Measurements from ENCODE around the gene SLC4A8.

SLC4A8 gene

GRCh38 chr12:51395283-51396230 lies 29.1 kb upstream of the SLC4A8 start:
- DNase-seq, result no peak

- DNase-seq, result no peak
Measured at GRCh38 chr12:51397670-51398069, 27.0 kb upstream of the SLC4A8 start.

GRCh38 chr12:51399891-51400290 lies 24.7 kb upstream of the SLC4A8 start:
- DNase-seq, result no peak

- no peak for DNase-seq
Measured at GRCh38 chr12:51401020-51401419, 23.6 kb upstream of the SLC4A8 start.

DNA sequence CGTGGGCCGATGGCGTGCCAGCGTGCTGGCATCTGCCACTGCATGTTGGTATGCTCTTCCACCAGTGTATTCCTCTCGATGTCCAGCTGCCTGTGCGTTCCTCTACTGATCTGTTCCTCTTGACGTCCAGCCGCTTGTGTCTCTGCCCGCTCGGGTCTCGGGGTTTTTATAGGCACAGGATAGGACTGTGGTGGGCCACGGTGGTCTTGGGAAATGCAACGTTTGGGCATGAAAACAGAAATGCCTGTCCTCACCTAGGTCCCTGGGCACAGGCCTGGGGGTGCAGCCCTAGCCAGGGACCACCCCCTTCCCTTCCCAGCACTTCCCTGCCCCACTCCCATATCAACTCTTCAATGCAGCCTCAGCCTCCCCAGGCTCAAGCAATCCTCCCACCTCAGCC lies 23.1 kb upstream of the SLC4A8 start:
- DNase-seq, result no peak

- no peak for DNase-seq
Measured at GRCh38 chr12:51401900-51402299, 22.7 kb upstream of the SLC4A8 start.

- DNase-seq, result no peak
Measured at GRCh38 chr12:51403159-51403558, 21.5 kb upstream of the SLC4A8 start.

DNA sequence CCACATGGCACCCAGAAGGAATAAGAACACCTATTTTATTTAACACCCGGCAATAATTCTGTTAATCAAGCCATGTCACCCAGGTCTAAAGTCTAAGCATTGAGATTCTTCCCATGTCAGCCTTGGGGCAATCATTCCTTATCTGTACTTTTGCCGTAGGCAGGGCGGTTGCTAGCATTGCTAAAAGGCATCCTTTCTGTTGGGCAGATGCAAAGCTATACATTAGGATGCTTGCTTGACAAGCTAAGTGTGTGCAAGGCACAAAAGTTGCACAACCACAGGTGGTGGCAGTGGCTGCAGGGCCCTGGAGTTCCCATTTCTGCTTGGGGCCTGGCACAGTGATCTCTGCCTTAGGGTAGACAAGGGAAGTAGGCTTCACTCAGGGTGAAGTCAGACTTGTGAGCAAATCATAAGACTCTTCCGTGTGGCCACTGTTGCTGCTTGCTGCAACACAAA lies 20.9 kb upstream of the SLC4A8 start:
- no peak for DNase-seq

- DNase-seq, result no peak
Measured at GRCh38 chr12:51404627-51405026, 20.0 kb upstream of the SLC4A8 start.

DNA sequence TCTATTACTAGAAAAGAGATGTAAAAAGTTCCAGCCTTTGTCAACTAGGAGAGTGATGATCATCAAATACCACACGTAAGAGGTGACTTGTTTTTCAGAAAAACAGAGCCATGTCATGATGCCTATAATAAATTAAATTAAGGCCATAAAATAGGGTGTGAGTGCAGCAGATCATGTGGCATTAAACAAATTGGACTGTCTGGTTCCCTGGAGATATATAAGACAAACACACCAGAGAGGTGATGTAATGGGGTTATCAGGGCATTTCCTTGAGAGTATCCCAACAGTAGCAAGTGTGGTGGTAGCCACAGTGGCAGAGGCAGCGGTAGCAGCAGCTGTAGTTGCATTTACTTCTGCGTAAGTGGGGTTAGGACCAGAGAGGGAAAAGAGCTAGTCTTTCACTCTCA lies 18.8 kb upstream of the SLC4A8 start:
- DNase-seq, result no peak

GRCh38 chr12:51406290-51406689 lies 18.3 kb upstream of the SLC4A8 start:
- DNase-seq, result no peak

- DNase-seq, result no peak
Measured at GRCh38 chr12:51406859-51407258, 17.8 kb upstream of the SLC4A8 start.

DNA sequence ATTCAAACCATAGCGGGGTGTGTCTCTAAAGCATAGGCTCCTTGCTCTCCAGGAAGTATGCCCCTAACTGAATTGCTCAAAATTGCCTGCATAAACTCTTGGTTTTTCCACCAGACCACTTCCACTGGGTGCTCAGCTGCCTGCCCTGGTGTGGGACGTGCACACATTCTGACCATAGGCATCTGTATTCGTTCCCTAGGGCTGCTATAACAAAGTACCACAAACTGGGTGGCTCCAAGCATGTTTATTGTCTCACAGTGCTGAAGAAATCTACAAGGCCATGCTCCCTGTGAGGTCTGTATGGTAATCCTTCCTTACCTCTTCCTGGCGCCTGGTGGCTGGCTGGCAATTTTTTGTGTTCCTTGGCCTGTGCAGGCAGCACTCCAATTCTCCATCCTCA lies 17.0 kb upstream of the SLC4A8 start:
- DNase-seq, result no peak

GRCh38 chr12:51409846-51410245 lies 14.8 kb upstream of the SLC4A8 start:
- no peak for DNase-seq

- DNase-seq, result no peak
Measured at GRCh38 chr12:51413149-51413548, 11.5 kb upstream of the SLC4A8 start.

DNA sequence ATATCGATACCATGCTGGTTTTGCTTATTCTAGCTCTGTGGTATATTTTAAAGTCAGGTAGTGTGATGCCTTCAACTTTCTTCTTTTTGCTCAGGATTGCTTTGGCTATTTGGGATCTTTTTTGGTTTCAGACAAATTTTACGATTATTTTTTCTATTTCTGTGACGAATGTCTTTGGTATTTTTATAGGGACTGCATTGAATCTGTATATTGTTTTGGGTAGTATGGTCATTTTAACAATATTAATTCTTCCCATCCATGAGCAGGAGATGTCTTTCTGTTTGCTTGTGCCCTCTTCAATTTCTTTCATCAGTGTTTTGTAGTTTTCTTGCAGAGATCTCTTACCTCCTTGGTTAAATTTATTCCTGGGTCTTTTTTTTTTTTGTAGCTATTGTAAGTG lies 10.8 kb upstream of the SLC4A8 start:
- DNase-seq, result no peak

GRCh38 chr12:51415931-51416330 lies 8.7 kb upstream of the SLC4A8 start:
- no peak for DNase-seq

- DNase-seq, result no peak
Measured at GRCh38 chr12:51417826-51418225, 6.8 kb upstream of the SLC4A8 start.

- no peak for DNase-seq
Measured at GRCh38 chr12:51419425-51420193, 5.0 kb upstream of the SLC4A8 start.

DNA sequence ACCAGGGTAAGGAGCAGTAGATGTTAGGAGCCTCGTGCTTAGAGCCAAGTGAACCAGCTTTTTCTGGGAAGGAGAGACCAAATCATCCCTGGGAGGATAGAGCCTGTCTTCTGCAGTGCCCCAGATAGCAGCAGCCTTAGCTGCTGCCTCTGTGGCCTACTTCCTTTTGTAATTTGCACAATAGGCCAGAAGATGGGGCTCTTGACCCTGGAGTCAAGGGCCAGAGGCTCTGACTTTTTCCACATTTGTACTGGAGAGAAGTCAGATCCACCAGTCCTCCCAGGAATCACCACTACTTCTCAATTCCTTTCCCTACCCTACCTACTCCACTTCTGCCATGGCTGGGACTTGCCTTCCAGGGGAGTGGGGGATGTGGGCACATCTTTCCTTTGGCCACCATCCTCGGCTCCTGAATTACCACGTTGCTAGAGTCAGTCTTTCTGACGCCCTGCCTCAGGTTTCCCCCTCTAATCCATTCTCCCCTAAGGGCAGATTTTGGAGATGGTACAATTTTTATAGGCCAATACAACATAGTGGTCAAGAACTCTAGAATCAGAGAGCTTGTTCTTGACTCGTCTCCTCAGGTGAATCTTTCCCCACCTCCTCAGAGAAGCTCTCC lies 3.3 kb upstream of the SLC4A8 start:
- no peak for DNase-seq

- DNase-seq, result no peak
Measured at GRCh38 chr12:51424094-51424661, 453 bp upstream of the SLC4A8 start.

GRCh38 chr12:51428256-51428655 lies 3.6 kb downstream of the SLC4A8 start:
- no peak for DNase-seq

- DNase-seq, result no peak
Measured at GRCh38 chr12:51429700-51430099, 5.1 kb downstream of the SLC4A8 start.

Data from stimulated activated CD4-positive, alpha-beta T cell treated with anti-CD3 and anti-CD28 coated beads, Interleukin-12 subunit alpha, Interleukin-12 subunit beta, amount 100 ng/mL, for 4 hours (primary cell).